ENCODE measurements around the gene SH2D4B. TPM values are rescaled to one million over a fixed set of nuclear protein-coding genes. Genes with fewer than 3 reads are reported as not detected.
A peak's percentile ranks its signal among the peaks of the same experiment; 100 is the strongest.

Gene SH2D4B
- total and polyA plus RNA-seq, 2 donors (not counting 3 experiments of a cell fraction or from before 2014, with no cell fraction given) = not detected

DNA sequence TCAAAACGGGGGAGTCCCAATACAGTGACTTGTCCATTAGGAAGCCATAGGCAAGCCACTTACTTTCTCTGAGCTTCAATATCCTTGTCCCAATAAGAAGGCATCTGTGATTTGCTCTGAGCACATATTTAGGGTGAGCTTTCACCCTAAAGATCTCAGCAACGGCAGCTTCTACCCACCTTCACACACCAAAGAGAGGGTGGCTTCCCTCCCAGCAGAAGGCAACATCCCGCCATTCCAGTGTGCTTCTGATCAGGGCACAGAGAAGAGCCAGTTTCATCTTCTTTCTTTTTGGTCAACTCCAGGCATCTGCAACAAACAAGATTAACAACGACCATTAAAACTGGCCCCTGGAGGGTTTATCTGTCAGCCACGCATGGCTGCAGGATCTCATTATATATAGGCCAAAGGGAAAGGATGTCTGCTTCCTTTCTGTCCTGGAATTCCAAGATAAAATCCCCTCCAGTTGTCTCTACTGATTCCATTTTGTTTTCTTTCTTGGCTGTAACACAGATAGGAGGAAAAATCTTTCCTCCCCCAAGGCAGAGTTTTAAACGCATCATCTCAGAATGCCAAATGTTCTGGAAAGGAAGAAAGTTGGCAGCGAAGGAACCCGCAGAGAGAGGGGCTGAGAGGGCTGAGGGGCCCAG is 491 bp upstream of the SH2D4B start:
- DNase-seq (ENCODE audit: low read depth, low spot score) = no peak
- no peaks in the 10 kb centered on the region for H3K36me3 ChIP-seq (ENCODE audit: control insufficient read depth in 2 of 2, extremely low read depth in 1 of 2, insufficient read depth in 2 of 2, low read length in 2 of 2)
- no peaks in the 10 kb centered on the region for H3K9me3 ChIP-seq (replicated peaks; ENCODE audit: control insufficient read depth, insufficient read depth, low read length)
- H3K4me3 ChIP-seq (replicated peaks in 1 of 3; ENCODE audit: insufficient read depth in 1 of 3, low read depth in 1 of 3, low read length in 3 of 3) = no peak overlapping the region
- no peak overlapping the region for H2AFZ ChIP-seq (ENCODE audit: low read depth, low read length)
- H3K9ac ChIP-seq (replicated peaks; ENCODE audit: extremely low read depth, insufficient read depth, low read length) = no peak overlapping the region
- FAIRE-seq = peak; percentile 55
- H3K79me2 ChIP-seq (ENCODE audit: control insufficient read depth, insufficient read depth, low read length) = no peaks in the 10 kb centered on the region
- BruUV-seq (replicated peaks) = no TSS peak
- peaks cover 2 to 4% of the 10 kb centered on the region in 2 experiments for H3K27me3 ChIP-seq (ENCODE audit: control insufficient read depth in 2 of 2, insufficient read depth in 2 of 2, low read length in 2 of 2)
- H3K4me2 ChIP-seq (ENCODE audit: insufficient read depth, low read length) = no peak overlapping the region
- intact Hi-C loops (cut with micrococcal nuclease) = loop anchor here (2.0 kb wide), 1 partner anchor 62 kb away; no protein-coding TSS in a partner anchor
- ChIA-PET CTCF (interaction anchor here (0.8 to 1.6 kb wide), 6 partner anchors 15 to 149 kb away, joined by 4 to 6 read pairs (median 4); no protein-coding TSS in a partner anchor), POLR2A (no interaction called here)
- H3K27ac ChIP-seq (ENCODE audit: insufficient read depth, low read depth, low read length) = no peak overlapping the region
- H4K20me1 ChIP-seq (replicated peaks; ENCODE audit: control insufficient read depth, extremely low read depth, insufficient read depth, low read length) = no peaks in the 10 kb centered on the region
- TF ChIP-seq FOS (IDR thresholded peaks at IDR 0.05; ENCODE audit: borderline replicate concordance, insufficient read depth, low read length) (no peak), EZH2 (IDR thresholded peaks at IDR 0.05; ENCODE audit: borderline replicate concordance, low read depth, low read length, severe bottlenecking) (no peak), POLR2AphosphoS5 (IDR thresholded peaks at IDR 0.05; ENCODE audit: insufficient read depth, low read depth, low read length) (no peak), GATA2 (IDR thresholded peaks at IDR 0.05; ENCODE audit: insufficient read depth, insufficient read length, low read depth, low read length) (no peak), MYC (IDR thresholded peaks at IDR 0.05; ENCODE audit: low read depth, low read length) (no peak), JUN (IDR thresholded peaks at IDR 0.05; ENCODE audit: borderline replicate concordance, insufficient read depth, insufficient read length, low read depth) (no peak), POLR2A (IDR thresholded peaks at IDR 0.05; ENCODE audit: low read depth, low read length) (no peak)
- TF ChIP-seq, protein P1, sequence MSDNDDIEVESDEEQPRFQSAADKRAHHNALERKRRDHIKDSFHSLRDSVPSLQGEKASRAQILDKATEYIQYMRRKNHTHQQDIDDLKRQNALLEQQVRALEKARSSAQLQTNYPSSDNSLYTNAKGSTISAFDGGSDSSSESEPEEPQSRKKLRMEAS (IDR thresholded peaks at IDR 0.05; ENCODE audit: insufficient read depth, insufficient read length) = no peak
- TF ChIP-seq, protein P2, sequence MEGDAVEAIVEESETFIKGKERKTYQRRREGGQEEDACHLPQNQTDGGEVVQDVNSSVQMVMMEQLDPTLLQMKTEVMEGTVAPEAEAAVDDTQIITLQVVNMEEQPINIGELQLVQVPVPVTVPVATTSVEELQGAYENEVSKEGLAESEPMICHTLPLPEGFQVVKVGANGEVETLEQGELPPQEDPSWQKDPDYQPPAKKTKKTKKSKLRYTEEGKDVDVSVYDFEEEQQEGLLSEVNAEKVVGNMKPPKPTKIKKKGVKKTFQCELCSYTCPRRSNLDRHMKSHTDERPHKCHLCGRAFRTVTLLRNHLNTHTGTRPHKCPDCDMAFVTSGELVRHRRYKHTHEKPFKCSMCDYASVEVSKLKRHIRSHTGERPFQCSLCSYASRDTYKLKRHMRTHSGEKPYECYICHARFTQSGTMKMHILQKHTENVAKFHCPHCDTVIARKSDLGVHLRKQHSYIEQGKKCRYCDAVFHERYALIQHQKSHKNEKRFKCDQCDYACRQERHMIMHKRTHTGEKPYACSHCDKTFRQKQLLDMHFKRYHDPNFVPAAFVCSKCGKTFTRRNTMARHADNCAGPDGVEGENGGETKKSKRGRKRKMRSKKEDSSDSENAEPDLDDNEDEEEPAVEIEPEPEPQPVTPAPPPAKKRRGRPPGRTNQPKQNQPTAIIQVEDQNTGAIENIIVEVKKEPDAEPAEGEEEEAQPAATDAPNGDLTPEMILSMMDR (IDR thresholded peaks at IDR 0.05; ENCODE audit: extremely low read depth in 1 of 2, insufficient read depth in 1 of 2, low read depth in 1 of 2, low read length in 2 of 2) = no peak
- H3K4me1 ChIP-seq (ENCODE audit: control insufficient read depth, extremely low read depth, insufficient read depth, low read length) = peaks cover 4% of the 10 kb centered on the region
- no peaks in the 10 kb centered on the region for H3K9me1 ChIP-seq (replicated peaks; ENCODE audit: control insufficient read depth, extremely low read depth, insufficient read depth, low read length)
- dilution Hi-C loops (cut with MboI; ENCODE audit: extremely low pct_ligation_motif_present, low sequenced_read_pairs) = no loop called here

Data from endothelial cell of umbilical vein (primary cell).